CD8-positive, alpha-beta memory T cell (primary cell): ENCODE measurements around the gene CDHR3. TPM values are rescaled to one million over a fixed set of nuclear protein-coding genes. Genes with fewer than 3 reads are reported as not detected.

ENCODE experiments used
- CTCF ChIA-PET: fragments of 350-600 bp; sonication (Branson Sonifier 250); formaldehyde crosslinking; loops from one replicate; lab custom pipeline; 2021; ENCODE audit warnings: antibody characterized with exemption; lab: Charles Lee
- POLR2A ChIA-PET: fragments of 350-600 bp; sonication (Branson Sonifier 250); formaldehyde crosslinking; loops from one replicate; lab custom pipeline; 2021; ENCODE audit warnings: antibody characterized with exemption; lab: Charles Lee
- DNase-seq, 5 donors: peaks; one replicate each; pipeline versions ENCODE4 v3.0.0 to v3.0.0-alpha.2; 2020 to 2022; ENCODE audit warnings: mixed read lengths in 1 of 5
- H3K27ac ChIP-seq: one replicate; pipeline ENCODE4 v1.7.0; 2013; ENCODE audit warnings: low read depth, mild to moderate bottlenecking, low read length, moderate library complexity
- H3K27me3 ChIP-seq: 2 replicates; pipeline ENCODE4 v1.7.0; 2013; ENCODE audit warnings: low read length, mild to moderate bottlenecking; ENCODE audit not compliant: insufficient read depth, poor library complexity, severe bottlenecking
- H3K36me3 ChIP-seq: 2 replicates; pipeline ENCODE4 v1.7.0; 2013; ENCODE audit warnings: mild to moderate bottlenecking, low read length, moderate library complexity; ENCODE audit not compliant: insufficient read depth
- H3K4me1 ChIP-seq: 2 replicates; pipeline ENCODE4 v1.7.0; 2013; ENCODE audit warnings: mild to moderate bottlenecking, low read length, moderate library complexity; ENCODE audit not compliant: insufficient read depth
- H3K4me3 ChIP-seq: 2 replicates; pipeline ENCODE4 v1.7.0; 2013; ENCODE audit warnings: mild to moderate bottlenecking, low read length
- H3K9me3 ChIP-seq: 2 replicates; pipeline ENCODE4 v1.7.0; 2013; ENCODE audit warnings: mild to moderate bottlenecking, low read length
- H3K27ac Mint-ChIP-seq, 8 donors: one replicate each; pipeline ENCODE4 v1.8.0; 2020 to 2021; ENCODE audit warnings: mixed read lengths in 8 of 8, mild to moderate bottlenecking in 6 of 8, inconsistent platforms in 3 of 8, moderate library complexity in 3 of 8
- H3K27me3 Mint-ChIP-seq, 2 donors: one replicate each; pipeline ENCODE4 v1.8.0; 2020 to 2021; ENCODE audit warnings: mixed read lengths in 2 of 2, mild to moderate bottlenecking in 1 of 2, moderate library complexity in 1 of 2
- H3K36me3 Mint-ChIP-seq, 3 donors: one replicate each; pipeline ENCODE4 v1.8.0; 2020 to 2021; ENCODE audit warnings: mixed read lengths in 3 of 3, inconsistent platforms in 1 of 3, mild to moderate bottlenecking in 1 of 3
- H3K4me1 Mint-ChIP-seq, 3 donors: one replicate each; pipeline ENCODE4 v1.8.0; 2020 to 2021; ENCODE audit warnings: mixed read lengths in 3 of 3, inconsistent platforms in 1 of 3, mild to moderate bottlenecking in 1 of 3
- H3K4me3 Mint-ChIP-seq, 7 donors: one replicate each; pipeline ENCODE4 v1.8.0; 2020 to 2021; ENCODE audit warnings: mixed read lengths in 7 of 7, mild to moderate bottlenecking in 6 of 7, moderate library complexity in 4 of 7, inconsistent platforms in 2 of 7
- H3K9me3 Mint-ChIP-seq, 5 donors: one replicate each; pipeline ENCODE4 v1.8.0; 2020 to 2022; ENCODE audit warnings: mixed read lengths in 5 of 5, mild to moderate bottlenecking in 3 of 5, moderate library complexity in 2 of 5, inconsistent platforms in 1 of 5
- polyA plus RNA-seq: library from polyadenylated mRNA; unstranded; fragments of 300-500 nt; fragmentation: Illumina TruSeq; gene quantifications from one replicate; pipeline ENCODE4 v1.2.3, GENCODE V29; 2021
- total RNA-seq, 2 experiments: library from RNA; stranded (reverse); gene quantifications; one replicate each; pipeline ENCODE4 v1.2.3, GENCODE V29; 2021

Gene CDHR3
- total and polyA plus RNA-seq, 3 experiments from 2014 or later = 0.55 to 1.7 (median 1.4) TPM

DNA sequence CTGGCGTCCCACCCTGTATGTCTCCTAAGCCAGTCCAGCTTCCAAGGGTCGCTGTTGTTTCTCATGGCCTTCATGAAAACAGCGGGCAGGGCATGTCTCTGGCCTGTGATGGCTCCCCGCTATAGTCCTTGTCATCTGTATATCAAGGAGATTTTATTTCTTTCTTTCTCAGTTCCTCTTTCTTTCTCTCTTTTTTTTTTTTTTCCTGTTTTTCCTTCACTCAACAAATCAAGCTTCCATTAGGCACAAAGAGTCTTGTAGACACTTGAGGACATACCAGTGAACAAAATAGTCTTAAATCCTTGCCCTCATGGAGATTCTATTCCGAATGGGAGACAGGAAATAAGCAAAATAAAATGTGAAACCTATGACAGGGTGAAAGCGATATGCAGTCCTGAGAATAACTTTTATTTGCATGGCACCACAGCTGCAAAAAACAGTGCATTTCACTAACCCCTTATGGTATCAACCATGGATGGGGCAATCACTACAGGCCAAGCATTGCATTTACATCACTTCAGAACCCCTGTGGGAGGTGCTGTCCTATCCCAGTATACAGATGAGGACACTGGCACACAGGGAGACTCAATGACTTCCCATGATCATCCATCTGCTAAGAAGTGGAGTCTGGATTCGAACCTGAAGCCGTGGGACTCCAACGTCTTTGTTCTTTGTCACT lies 98.4 kb downstream of the CDHR3 start:
- no peaks in the 10 kb centered on the region for H3K27me3 Mint-ChIP-seq
- peaks cover 14% of the 10 kb centered on the region for H3K4me1 ChIP-seq

GRCh38 chr7:106062006-106062405 lies 98.9 kb downstream of the CDHR3 start:
- CTCF ChIA-PET = interaction anchor here (1.0 to 10.2 kb wide), 2 partner anchors 92 to 103 kb away, joined by 3 to 193 read pairs; no protein-coding TSS in a partner anchor
- H3K9me3 ChIP-seq = no peaks in the 10 kb centered on the region
- H3K36me3 ChIP-seq = no peaks in the 10 kb centered on the region
- POLR2A ChIA-PET = no interaction called here
- H3K36me3 Mint-ChIP-seq = no peaks in the 10 kb centered on the region
- no peak overlapping the region for H3K27ac Mint-ChIP-seq
- no peak overlapping the region for H3K27ac ChIP-seq
- no peak overlapping the region for H3K4me3 ChIP-seq
- no peak for DNase-seq
- peaks cover 13% of the 10 kb centered on the region for H3K4me1 ChIP-seq
- H3K4me3 Mint-ChIP-seq = no peak overlapping the region
- no peaks in the 10 kb centered on the region for H3K27me3 Mint-ChIP-seq
- peaks cover 21 to 31% (median 27%) of the 10 kb centered on the region in 3 donors for H3K4me1 Mint-ChIP-seq
- H3K9me3 Mint-ChIP-seq = no peaks in the 10 kb centered on the region
- no peaks in the 10 kb centered on the region for H3K27me3 ChIP-seq

More for the DNA sequence above, 98.4 kb downstream of the CDHR3 start:
- ChIA-PET POLR2A (no interaction called here), CTCF (interaction anchor here (1.0 to 10.2 kb wide), 3 partner anchors 93 to 106 kb away, joined by 3 to 193 read pairs (median 3); no protein-coding TSS in a partner anchor)
- no peak for DNase-seq
- H3K36me3 ChIP-seq = no peaks in the 10 kb centered on the region
- H3K9me3 ChIP-seq = no peaks in the 10 kb centered on the region
- Mint-ChIP-seq H3K27ac (no peak overlapping the region), H3K9me3 (no peaks in the 10 kb centered on the region), H3K4me1 (peaks cover 24 to 34% (median 30%) of the 10 kb centered on the region in 3 donors), H3K36me3 (no peaks in the 10 kb centered on the region), H3K4me3 (no peak overlapping the region)
- no peak overlapping the region for H3K27ac ChIP-seq
- no peak overlapping the region for H3K4me3 ChIP-seq
- H3K27me3 ChIP-seq = no peaks in the 10 kb centered on the region

- no peaks in the 10 kb centered on the region for H3K27me3 ChIP-seq
- Mint-ChIP-seq H3K36me3 (no peaks in the 10 kb centered on the region), H3K27me3 (no peaks in the 10 kb centered on the region), H3K27ac (no peak overlapping the region), H3K9me3 (no peaks in the 10 kb centered on the region), H3K4me1 (peaks cover 17 to 25% (median 24%) of the 10 kb centered on the region in 3 donors), H3K4me3 (no peak overlapping the region)
- ChIA-PET CTCF (interaction anchor here (10.2 kb wide), 1 partner anchor 91 kb away, joined by 193 read pairs; no protein-coding TSS in a partner anchor), POLR2A (no interaction called here)
- no peaks in the 10 kb centered on the region for H3K9me3 ChIP-seq
- H3K36me3 ChIP-seq = no peaks in the 10 kb centered on the region
- no peak overlapping the region for H3K27ac ChIP-seq
- H3K4me3 ChIP-seq = no peak overlapping the region
- no peak for DNase-seq
- peaks cover 8% of the 10 kb centered on the region for H3K4me1 ChIP-seq
Observed at GRCh38 chr7:106062521-106062931, 99.5 kb downstream of the CDHR3 start.

DNA sequence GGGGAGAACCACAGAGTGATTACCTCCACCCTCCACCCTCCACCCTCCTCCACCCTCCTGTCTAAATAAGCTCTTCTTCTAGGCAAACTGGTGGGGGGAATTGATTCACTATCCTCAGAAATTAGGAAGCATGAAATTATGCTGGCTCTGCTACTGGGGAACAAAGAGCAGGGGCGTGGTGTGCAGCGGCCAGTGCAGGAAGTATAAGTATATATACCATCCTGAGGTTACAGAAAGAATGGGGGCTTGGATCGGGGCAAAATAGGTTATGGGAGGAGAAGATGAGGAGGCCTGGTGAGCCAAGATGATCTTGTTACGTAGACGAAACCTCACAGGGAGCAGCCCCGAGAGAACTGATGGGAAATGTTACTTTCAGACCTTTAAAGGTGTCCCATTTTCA lies 100.0 kb downstream of the CDHR3 start:
- no peak overlapping the region for H3K4me3 ChIP-seq
- Mint-ChIP-seq H3K4me3 (no peak overlapping the region), H3K9me3 (no peaks in the 10 kb centered on the region), H3K36me3 (no peaks in the 10 kb centered on the region), H3K27me3 (no peaks in the 10 kb centered on the region), H3K4me1 (peaks cover 12 to 20% (median 19%) of the 10 kb centered on the region in 3 donors), H3K27ac (peak overlapping the region in 1 of 8 donors; percentile 11)
- POLR2A ChIA-PET = no interaction called here
- CTCF ChIA-PET = interaction anchor here (10.2 kb wide), 1 partner anchor 91 kb away, joined by 193 read pairs; no protein-coding TSS in a partner anchor
- no peak overlapping the region for H3K27ac ChIP-seq
- H3K9me3 ChIP-seq = no peaks in the 10 kb centered on the region
- H3K36me3 ChIP-seq = no peaks in the 10 kb centered on the region
- H3K27me3 ChIP-seq = no peaks in the 10 kb centered on the region
- DNase-seq = no peak
- peaks cover 4% of the 10 kb centered on the region for H3K4me1 ChIP-seq

DNA sequence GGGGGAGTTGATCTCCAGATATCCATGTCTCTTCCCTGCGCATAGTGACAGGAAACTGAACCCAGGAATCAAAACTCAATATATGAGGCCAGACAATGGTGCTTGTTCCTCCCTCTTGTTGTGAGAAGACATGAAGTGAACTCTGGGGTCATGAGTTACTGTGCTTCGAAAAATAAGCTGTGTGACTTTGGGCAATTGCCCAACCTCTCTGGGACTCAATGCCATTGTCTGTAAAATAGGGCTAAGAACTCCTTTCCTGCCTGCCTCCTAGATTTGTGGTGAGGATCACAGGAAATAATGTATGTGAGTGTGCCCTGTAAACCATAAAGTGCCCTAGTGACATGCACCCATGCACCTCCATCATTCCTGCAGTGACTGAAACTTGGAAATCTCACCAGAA lies 100.6 kb downstream of the CDHR3 start:
- Mint-ChIP-seq H3K36me3 (no peaks in the 10 kb centered on the region), H3K4me3 (no peak overlapping the region), H3K27ac (no peak overlapping the region), H3K4me1 (peaks cover 12 to 15% (median 13%) of the 10 kb centered on the region in 3 donors), H3K27me3 (no peaks in the 10 kb centered on the region), H3K9me3 (no peaks in the 10 kb centered on the region)
- ChIA-PET CTCF (interaction anchor here (10.2 kb wide), 1 partner anchor 90 kb away, joined by 193 read pairs; no protein-coding TSS in a partner anchor), POLR2A (no interaction called here)
- no peak for DNase-seq
- Histone ChIP-seq H3K4me3 (no peak overlapping the region), H3K4me1 (no peaks in the 10 kb centered on the region), H3K9me3 (no peaks in the 10 kb centered on the region), H3K36me3 (no peaks in the 10 kb centered on the region), H3K27me3 (no peaks in the 10 kb centered on the region), H3K27ac (no peak overlapping the region)

- H3K36me3 Mint-ChIP-seq = no peaks in the 10 kb centered on the region
- no peak overlapping the region for H3K4me3 ChIP-seq
- no peaks in the 10 kb centered on the region for H3K9me3 ChIP-seq
- H3K9me3 Mint-ChIP-seq = no peaks in the 10 kb centered on the region
- no peaks in the 10 kb centered on the region for H3K27me3 ChIP-seq
- H3K4me1 Mint-ChIP-seq = peaks cover 9 to 14% (median 11%) of the 10 kb centered on the region in 3 donors
- POLR2A ChIA-PET = no interaction called here
- H3K27me3 Mint-ChIP-seq = no peaks in the 10 kb centered on the region
- H3K27ac Mint-ChIP-seq = no peak overlapping the region
- no peaks in the 10 kb centered on the region for H3K36me3 ChIP-seq
- no peak for DNase-seq
- CTCF ChIA-PET = interaction anchor here (1.4 kb wide), 1 partner anchor 9 kb away, joined by 3 read pairs; no protein-coding TSS in a partner anchor
- no peak overlapping the region for H3K4me3 Mint-ChIP-seq
- H3K27ac ChIP-seq = no peak overlapping the region
- H3K4me1 ChIP-seq = no peaks in the 10 kb centered on the region
Observed at GRCh38 chr7:106064316-106064715, 101.3 kb downstream of the CDHR3 start.

DNA sequence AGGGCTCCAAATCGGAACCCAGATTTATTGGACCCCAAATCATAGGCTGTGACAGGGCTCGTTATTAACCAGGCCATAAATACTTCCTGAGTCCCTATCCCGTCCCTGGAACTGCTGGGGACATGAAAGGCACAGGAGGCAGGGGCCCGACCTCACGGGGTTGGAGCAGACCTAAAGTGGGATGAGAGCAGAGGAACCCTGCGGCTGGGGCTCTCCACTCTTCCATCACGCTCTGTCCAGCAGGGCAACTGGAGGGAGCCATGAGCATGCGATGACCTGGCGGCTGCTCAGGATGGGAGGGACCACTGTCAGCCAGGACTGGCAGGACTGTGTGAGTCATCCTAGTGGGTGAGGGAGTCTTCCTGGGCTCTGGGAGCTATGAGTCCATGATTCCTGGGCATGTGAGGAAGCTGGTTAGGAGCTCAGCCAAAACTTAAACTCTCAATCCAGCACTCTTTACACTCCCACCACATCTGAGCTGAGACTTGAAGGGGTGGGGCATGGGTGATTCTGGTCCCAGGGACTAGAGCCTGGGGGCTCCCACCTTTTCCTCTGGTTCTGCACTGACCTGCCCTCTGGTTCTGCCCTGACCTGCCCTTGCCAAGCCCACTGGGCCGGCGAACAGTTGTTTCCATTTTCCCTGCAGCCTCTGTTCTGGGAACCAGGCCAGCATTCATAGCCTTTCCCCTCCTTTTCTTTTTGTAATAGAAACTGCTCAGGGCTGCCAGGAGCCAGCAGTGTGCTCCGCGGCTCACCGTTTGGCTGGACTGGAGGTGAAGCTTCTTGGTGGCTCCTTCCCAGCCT lies 101.9 kb downstream of the CDHR3 start:
- CTCF ChIA-PET = interaction anchor here (1.4 kb wide), 1 partner anchor 9 kb away, joined by 3 read pairs; no protein-coding TSS in a partner anchor

More for the DNA sequence above, 101.9 kb downstream of the CDHR3 start:
- Mint-ChIP-seq H3K27ac (peak overlapping the region in 1 of 8 donors; percentile 54), H3K4me3 (peak overlapping the region in 1 of 7 donors; percentile 24), H3K9me3 (no peaks in the 10 kb centered on the region), H3K27me3 (no peaks in the 10 kb centered on the region), H3K4me1 (peaks cover 14 to 18% (median 14%) of the 10 kb centered on the region in 3 donors), H3K36me3 (no peaks in the 10 kb centered on the region)
- Histone ChIP-seq H3K27me3 (no peaks in the 10 kb centered on the region), H3K4me1 (no peaks in the 10 kb centered on the region), H3K36me3 (no peaks in the 10 kb centered on the region), H3K4me3 (no peak overlapping the region), H3K27ac (no peak overlapping the region), H3K9me3 (no peaks in the 10 kb centered on the region)
- POLR2A ChIA-PET = no interaction called here
- DNase-seq = no peak
